Activated naive CD4-positive, alpha-beta T cell (primary cell): Measurements from ENCODE around the gene IL1B.
"Not testable (repeated sequence)": the region's sequence is repeated elsewhere in the genome, so short reads cannot be mapped to it uniquely, and the experiment has no call there.

Source experiments
- DNase-seq, 4 experiments: peaks; one replicate each; lab custom pipeline; 2025; lab: John Stamatoyannopoulos, UW

Gene IL1B

DNA sequence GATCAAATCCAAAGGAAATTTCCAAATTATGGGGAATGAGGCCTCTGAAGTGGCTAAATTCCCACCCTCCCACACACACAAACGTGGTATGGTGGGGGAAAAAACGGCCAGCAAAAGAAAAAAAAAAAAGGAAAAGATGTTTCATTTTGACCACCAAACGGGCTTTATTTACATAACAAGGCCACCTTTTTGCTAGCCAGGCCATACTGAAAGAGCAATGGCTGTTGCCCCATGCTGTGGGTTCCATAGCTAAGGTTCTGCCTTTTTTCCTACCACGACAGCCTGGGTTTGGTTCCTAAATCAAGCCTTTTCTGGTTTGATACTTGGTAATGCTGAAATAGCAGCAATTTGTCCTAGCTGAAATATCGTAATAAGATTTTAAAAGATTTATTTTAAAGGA is 14.0 kb upstream of the IL1B start:
- DNase-seq: no peak

GRCh38 chr2:112849956-112850355 is 13.4 kb upstream of the IL1B start:
- DNase-seq: no peak

DNA sequence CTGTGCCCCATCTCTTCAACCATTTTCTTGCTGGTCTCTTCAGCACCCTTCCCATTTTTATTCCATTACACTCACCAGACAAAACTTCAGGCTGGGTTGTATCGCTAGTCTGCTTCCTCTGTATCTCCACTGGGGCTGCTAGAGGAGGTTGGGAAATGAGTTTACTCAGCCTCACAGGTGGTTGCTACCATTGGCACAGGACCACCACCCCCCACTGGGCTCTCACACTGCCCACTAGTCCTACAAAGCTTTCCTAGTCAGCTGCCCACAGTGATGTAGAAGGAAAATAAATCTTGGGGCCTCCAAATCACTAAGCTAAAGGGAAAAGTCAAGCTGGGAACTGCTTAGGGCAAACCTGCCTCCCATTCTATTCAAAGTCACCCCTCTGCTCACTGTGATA is 12.3 kb upstream of the IL1B start:
- DNase-seq: no peak

GRCh38 chr2:112846031-112846430 is 9.5 kb upstream of the IL1B start:
- DNase-seq: no peak

GRCh38 chr2:112843836-112844235 is 7.3 kb upstream of the IL1B start:
- no peak for DNase-seq

- DNase-seq: no peak
These were observed 6.7 kb upstream of the IL1B start for GRCh38 chr2:112843288-112843687.

GRCh38 chr2:112841295-112842044 is 4.9 kb upstream of the IL1B start:
- DNase-seq: no peak

DNA sequence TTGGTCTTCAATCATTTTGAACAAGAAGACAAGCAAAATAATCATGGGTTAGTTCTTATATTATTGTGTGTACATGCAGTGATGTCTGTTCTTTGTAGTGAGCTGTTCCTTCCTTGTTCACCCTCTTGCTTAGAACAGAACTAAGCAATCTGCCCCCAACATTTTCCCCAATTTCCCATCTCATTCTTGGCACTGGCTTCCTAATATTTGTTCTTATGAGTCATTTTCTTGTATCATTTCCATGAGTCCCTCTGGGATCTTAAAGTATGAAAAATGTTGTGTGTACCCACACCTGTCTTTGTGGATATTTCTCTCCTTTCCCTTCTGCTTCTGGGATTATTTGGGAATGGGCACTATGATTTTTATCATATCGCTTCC is 3.5 kb upstream of the IL1B start:
- no peak for DNase-seq

- no peak for DNase-seq
These were observed 3.0 kb upstream of the IL1B start for GRCh38 chr2:112839407-112840067.

GRCh38 chr2:112836163-112836560 is 417 bp downstream of the IL1B start:
- no peak for DNase-seq

DNA sequence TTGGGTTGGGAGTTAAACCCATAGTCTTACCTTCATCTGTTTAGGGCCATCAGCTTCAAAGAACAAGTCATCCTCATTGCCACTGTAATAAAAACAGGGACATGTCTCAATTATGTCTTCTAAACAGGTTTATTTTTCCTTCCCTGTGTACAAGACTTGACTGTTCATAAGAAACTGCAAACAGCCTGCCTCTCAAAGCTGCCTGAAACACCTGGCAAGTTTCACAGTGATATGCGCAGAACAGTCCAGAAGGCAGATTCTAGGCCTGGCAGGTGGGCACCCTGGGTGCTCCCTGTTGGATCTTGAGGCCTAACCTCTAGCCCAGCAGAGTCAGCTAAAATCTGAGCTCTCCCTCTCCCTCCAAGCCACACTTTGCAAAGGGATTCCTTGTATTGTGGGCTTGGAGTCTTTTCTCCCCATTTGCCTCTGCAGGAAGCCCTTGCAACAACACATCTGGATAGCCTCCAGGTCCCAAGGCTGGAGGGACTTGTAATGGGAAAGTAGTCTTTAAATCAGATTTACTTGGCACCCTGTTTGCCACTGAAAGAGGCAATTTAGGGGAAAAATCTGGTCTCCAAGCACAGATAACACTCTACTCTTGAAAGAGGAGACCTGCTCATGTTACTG is 930 bp downstream of the IL1B start:
- DNase-seq: no peak

DNA sequence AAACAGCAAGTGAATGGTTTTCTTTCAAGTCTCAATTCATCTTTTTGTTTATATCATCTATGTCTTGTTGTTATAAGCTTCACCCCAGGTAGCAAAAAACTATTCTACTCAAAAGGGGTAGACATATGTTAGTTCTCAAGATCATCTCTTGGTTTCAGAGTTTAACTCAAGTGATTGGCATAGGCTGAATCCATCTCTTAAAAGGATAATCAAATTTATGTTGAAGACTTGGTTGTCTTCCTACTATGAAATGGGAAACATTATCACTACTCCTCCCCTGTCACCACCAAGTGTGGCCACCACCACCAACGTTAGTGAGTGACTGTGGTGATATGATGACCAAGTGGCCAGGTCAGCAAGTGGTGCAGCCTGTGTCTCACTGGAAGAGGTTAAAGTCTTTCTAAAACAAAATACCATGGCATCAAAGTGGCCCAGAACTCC is 1.5 kb downstream of the IL1B start:
- no peak for DNase-seq

GRCh38 chr2:112834396-112835037 is 2.1 kb downstream of the IL1B start:
- no peak for DNase-seq

DNA sequence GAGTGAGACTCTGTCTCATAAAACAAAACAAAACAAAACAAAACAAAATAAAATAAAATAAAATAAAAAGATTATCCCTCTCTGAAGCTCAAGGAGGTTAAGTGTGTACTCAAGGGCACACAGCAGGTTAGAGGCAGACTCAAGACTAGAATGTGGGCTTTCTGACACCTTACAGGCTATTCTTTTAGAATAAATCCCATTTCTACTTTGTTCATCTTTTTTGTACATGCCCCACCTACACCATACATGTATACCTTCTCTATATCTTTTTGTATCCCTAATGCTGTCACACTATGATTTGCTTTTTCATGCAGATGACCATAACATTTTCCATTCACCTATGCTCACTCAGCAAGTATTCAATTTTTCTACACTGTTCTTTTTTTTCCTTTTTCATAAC is 2.6 kb downstream of the IL1B start:
- no peak for DNase-seq

- DNase-seq: not testable (repeated sequence)
These were observed 3.0 kb downstream of the IL1B start for GRCh38 chr2:112833639-112833931.

GRCh38 chr2:112832841-112833638 is 3.5 kb downstream of the IL1B start:
- DNase-seq: no peak

DNA sequence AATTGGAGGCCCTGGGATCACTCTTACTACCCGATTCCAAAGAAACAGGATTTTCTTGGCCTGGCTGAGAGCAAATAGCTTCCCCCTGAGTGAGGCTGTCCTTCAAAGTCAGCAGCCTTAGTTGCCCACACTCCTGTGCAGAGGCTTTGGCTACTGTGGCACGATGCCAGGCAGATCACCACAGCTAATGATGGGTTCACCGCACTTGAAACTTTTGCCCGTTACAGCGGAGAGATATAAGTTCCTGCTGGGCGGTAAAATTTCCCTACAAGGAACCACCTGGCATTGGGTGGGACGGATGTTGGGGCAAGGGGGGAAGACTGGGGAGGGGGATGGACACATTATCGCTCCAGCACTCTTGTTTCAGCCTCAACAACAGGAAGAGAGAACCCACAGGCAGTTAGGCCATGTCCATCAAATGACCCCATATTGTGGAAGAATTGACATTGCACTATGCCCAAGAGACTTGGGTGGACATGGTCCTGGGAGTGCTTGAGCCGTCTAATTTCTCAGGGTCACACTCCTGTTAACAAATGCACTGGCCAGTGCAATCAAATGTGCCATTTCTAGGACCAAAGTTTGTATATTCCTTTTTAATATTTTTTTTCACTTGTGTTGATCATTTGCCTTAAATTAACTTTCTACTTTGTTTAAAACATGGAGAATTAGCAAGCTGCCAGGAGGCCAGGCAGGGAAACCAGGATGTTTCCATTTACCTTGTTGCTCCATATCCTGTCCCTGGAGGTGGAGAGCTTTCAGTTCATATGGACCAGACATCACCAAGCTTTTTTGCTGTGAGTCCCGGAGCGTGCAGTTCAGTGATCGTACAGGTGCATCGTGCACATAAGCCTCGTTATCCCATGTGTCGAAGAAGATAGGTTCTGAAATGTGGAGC is 4.4 kb downstream of the IL1B start:
- DNase-seq: no peak

DNA sequence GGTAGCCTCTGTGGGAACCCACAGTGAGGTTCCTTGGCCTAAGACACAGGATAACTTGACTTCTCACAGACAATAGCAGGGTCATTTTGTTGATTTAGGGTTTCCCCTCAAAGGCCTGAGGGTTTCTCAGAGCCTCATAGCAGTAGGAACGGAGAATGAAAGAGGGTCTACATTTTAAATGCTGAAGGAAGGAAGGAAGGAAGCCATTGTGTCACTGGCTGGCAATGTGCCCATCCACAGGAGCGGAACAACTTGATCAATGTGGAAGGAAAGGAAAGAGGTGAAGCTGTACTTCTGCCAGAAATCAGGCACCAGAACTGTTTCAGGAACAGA is 5.1 kb downstream of the IL1B start:
- no peak for DNase-seq

- no peak for DNase-seq
These were observed 5.7 kb downstream of the IL1B start for GRCh38 chr2:112830682-112831512.

- no peak for DNase-seq
These were observed 6.5 kb downstream of the IL1B start for GRCh38 chr2:112829961-112830681.
